NCI-H1694 (cell line): Measurements from ENCODE around the gene DPYD.

Experiments used
- DNase-seq: peaks from one replicate; lab custom pipeline; 2025; lab: John Stamatoyannopoulos, UW

DPYD gene

GRCh38 chr1:97920832-97921571 lies at the start of gene DPYD:
DPYD (minus strand) TSS chr1:97921034; CDS start chr1:97920922, 112 bp downstream.
- DNase-seq: peak; percentile 82

- no peak for DNase-seq
These were observed 39.6 kb upstream of the DPYD start for GRCh38 chr1:97960470-97960869.

GRCh38 chr1:97947695-97948094 lies 26.9 kb upstream of the DPYD start:
- DNase-seq: no peak

- DNase-seq: no peak
These were observed 22.5 kb upstream of the DPYD start for GRCh38 chr1:97943354-97943753.

GRCh38 chr1:97942161-97943123 lies 21.6 kb upstream of the DPYD start:
- DNase-seq: no peak

GRCh38 chr1:97938285-97938642 lies 17.4 kb upstream of the DPYD start:
- DNase-seq: no peak

- no peak for DNase-seq
These were observed 16.1 kb upstream of the DPYD start for GRCh38 chr1:97936976-97937375.

- DNase-seq: no peak
These were observed 13.7 kb upstream of the DPYD start for GRCh38 chr1:97934491-97934890.

- DNase-seq: no peak
These were observed 9.3 kb upstream of the DPYD start for GRCh38 chr1:97929874-97930851.

- no peak for DNase-seq
These were observed 5.3 kb upstream of the DPYD start for GRCh38 chr1:97926017-97926708.

- peak; percentile 55 for DNase-seq
These were observed 4.3 kb upstream of the DPYD start for GRCh38 chr1:97925151-97925550.

GRCh38 chr1:97923811-97924210 lies 3.0 kb upstream of the DPYD start:
- DNase-seq: peak; percentile 58

- no peak for DNase-seq
These were observed 480 bp downstream of the DPYD start for GRCh38 chr1:97920276-97920831.

- DNase-seq: no peak
These were observed 1.1 kb downstream of the DPYD start for GRCh38 chr1:97919585-97920261.

- DNase-seq: no peak
These were observed 1.9 kb downstream of the DPYD start for GRCh38 chr1:97918961-97919360.

GRCh38 chr1:97913506-97914139 lies 7.2 kb downstream of the DPYD start:
- no peak for DNase-seq

GRCh38 chr1:97911266-97912215 lies 9.3 kb downstream of the DPYD start:
- no peak for DNase-seq

- DNase-seq: no peak
These were observed 11.6 kb downstream of the DPYD start for GRCh38 chr1:97909266-97909665.

- DNase-seq: no peak
These were observed 12.9 kb downstream of the DPYD start for GRCh38 chr1:97907886-97908285.
